Measurements from ENCODE around the gene TSPYL1. TPM values are rescaled to one million over a fixed set of nuclear protein-coding genes. Genes with fewer than 3 reads are reported as not detected.

TSPYL1 gene
- total and polyA plus RNA-seq, 9 of the 15 experiments (the other 6 are each of a cell fraction or from before 2014, with no cell fraction given): 23.1 to 56.8 (median 37.9) TPM

- FAIRE-seq (no peak), ATAC-seq (no peak), DNase-seq (ENCODE audit: extremely low read depth in 1 of 4, low spot score in 3 of 4) (no peak)
- in situ Hi-C loops (cut with MboI) (no loop called here), intact Hi-C loops (cut with micrococcal nuclease) (no loop called here)
- no peaks in the 10 kb centered on the region for H3K9me3 ChIP-seq (replicated peaks; ENCODE audit: control insufficient read depth, insufficient read depth, low read depth, low read length)
- H3K4me3 ChIP-seq: peak overlapping the region; percentile 71
- H4K20me1 ChIP-seq (replicated peaks; ENCODE audit: control insufficient read depth, insufficient read depth, low read length): peaks cover 4% of the 10 kb centered on the region; the same call in 1 of the 2 replicates
- H2AFZ ChIP-seq (ENCODE audit: low read depth, low read length): peak overlapping the region; percentile 88
- H3K4me1 ChIP-seq (replicated peaks in 1 of 2; ENCODE audit: control insufficient read depth in 2 of 2, insufficient read depth in 2 of 2, low read length in 2 of 2): peaks cover 6 to 14% of the 10 kb centered on the region in 2 experiments; a peak in 3 of 5 replicates
- H3K36me3 ChIP-seq (ENCODE audit: control insufficient read depth, insufficient read depth, low read length): peaks cover 2% of the 10 kb centered on the region; the same call in 1 of the 3 replicates
- peak overlapping the region; percentile 85 for H3K4me2 ChIP-seq (ENCODE audit: insufficient read depth, low read length)
- ChIA-PET POLR2A (interaction anchor here (1.4 to 3.7 kb wide), 2 partner anchors 15 to 17 kb away, joined by 3 to 22 read pairs; no protein-coding TSS in a partner anchor), CTCF (ENCODE audit: low intra/inter-chr PET ratio) (no interaction called here)
- H3K9me1 ChIP-seq (ENCODE audit: control insufficient read depth, insufficient read depth, low read length): no peaks in the 10 kb centered on the region
- no peaks in the 10 kb centered on the region for H3K27me3 ChIP-seq (ENCODE audit: control insufficient read depth in 2 of 2, insufficient read depth in 2 of 2, low read length in 2 of 2)
- peak overlapping the region; percentile 31; the same call in 2 of the 3 replicates for H3K27ac ChIP-seq (ENCODE audit: extremely low read depth, low read depth, low read length)
- H3K79me2 ChIP-seq (ENCODE audit: control insufficient read depth, insufficient read depth, low read length): peaks cover 47% of the 10 kb centered on the region
- WGBS (ENCODE audit: insufficient coverage, low coverage, missing lambda C conversion rate): 35% methylated on average over 8 of the region's 11 CpGs
- peak overlapping the region; percentile 89 to 91 for H3K9ac ChIP-seq (ENCODE audit: insufficient read depth in 1 of 2, low read depth in 2 of 2, low read length in 2 of 2)
- TSS peak; percentile 51 for BruUV-seq (replicated peaks)
- TF ChIP-seq ZBTB43 (CRISPR knock-in tag; IDR thresholded peaks at IDR 0.05): no peak
- peak in 1 of 3 experiments; percentile 31 for TF ChIP-seq YY1 (IDR thresholded peaks at IDR 0.05; ENCODE audit: borderline replicate concordance in 1 of 3, control insufficient read depth in 1 of 3, extremely low read depth in 1 of 3, insufficient read depth in 3 of 3, insufficient read length in 1 of 3, insufficient replicate concordance in 2 of 3, low read depth in 1 of 3, low read length in 2 of 3)
- TF ChIP-seq LARP7 (IDR thresholded peaks at IDR 0.05): 0 out of 2 replicates have a peak, but pooled peaks have one; percentile 49
- peak; percentile 46; the same call in 1 of the 2 replicates for TF ChIP-seq L3MBTL2 (IDR thresholded peaks at IDR 0.05)
- TF ChIP-seq ZBTB12 (CRISPR knock-in tag; IDR thresholded peaks at IDR 0.05): peak; percentile 61
- TF ChIP-seq E2F6 (IDR thresholded peaks at IDR 0.05; ENCODE audit: borderline replicate concordance in 1 of 2, extremely low read depth in 1 of 2, insufficient read depth in 1 of 2, insufficient read length in 1 of 2, low read depth in 1 of 2, low read length in 1 of 2, poor library complexity in 1 of 2, severe bottlenecking in 1 of 2): peak; percentile 76 to 81
- peak in 1 of 2 experiments; percentile 47; a peak in 1 of 4 replicates for TF ChIP-seq MLLT1 (IDR thresholded peaks at IDR 0.05)
- no peak for TF ChIP-seq SLC30A9 (CRISPR knock-in tag; IDR thresholded peaks at IDR 0.05)
Measured at GRCh38 chr6:116253188-116253504, 26.6 kb downstream of the TSPYL1 start.

Data from K562 (cell line).